C1 segment of cervical spinal cord (tissue), 14 donors: Measurements from ENCODE around the gene HBD.
"Not testable (repeated sequence)": the region's sequence is repeated elsewhere in the genome, so short reads cannot be mapped to it uniquely, and the experiment has no call there.

Source experiments
- DNase-seq, 14 donors: peaks; one replicate each; lab custom pipeline; 2025; lab: John Stamatoyannopoulos, UW

The HBD gene

GRCh38 chr11:5234381-5234834 is at the start of gene HBD:
TSS of gene HBD (minus strand) at chr11:5234483. CDS start at chr11:5234433, 50 bp downstream.
- DNase-seq, result no peak

- DNase-seq, result no peak
Observed at GRCh38 chr11:5283882-5284281, 49.6 kb upstream of the HBD start.

- no peak for DNase-seq
Observed at GRCh38 chr11:5283086-5283485, 48.8 kb upstream of the HBD start.

- no peak for DNase-seq
Observed at GRCh38 chr11:5282628-5283027, 48.3 kb upstream of the HBD start.

- DNase-seq, result no peak
Observed at GRCh38 chr11:5281596-5281995, 47.3 kb upstream of the HBD start.

GRCh38 chr11:5280582-5281102 is 46.4 kb upstream of the HBD start:
- peak in 3 of 14 donors; percentile 5 to 43 (median 17) for DNase-seq

- no peak for DNase-seq
Observed at GRCh38 chr11:5279471-5280090, 45.3 kb upstream of the HBD start.

- DNase-seq, result no peak
Observed at GRCh38 chr11:5277807-5278382, 43.6 kb upstream of the HBD start.

GRCh38 chr11:5276697-5277096 is 42.4 kb upstream of the HBD start:
- DNase-seq, result no peak

- DNase-seq, result no peak
Observed at GRCh38 chr11:5275369-5276110, 41.3 kb upstream of the HBD start.

GRCh38 chr11:5274395-5274794 is 40.1 kb upstream of the HBD start:
- no peak for DNase-seq

- DNase-seq, result no peak
Observed at GRCh38 chr11:5272395-5273017, 38.2 kb upstream of the HBD start.

GRCh38 chr11:5269715-5270147 is 35.4 kb upstream of the HBD start, which contains the start of gene HBE1:
TSS of gene HBE1 (minus strand) at chr11:5269945. CDS start at chr11:5269890, 55 bp downstream.
- no peak for DNase-seq

GRCh38 chr11:5267033-5267563 is 32.8 kb upstream of the HBD start:
- DNase-seq, result no peak

- no peak for DNase-seq
Observed at GRCh38 chr11:5266609-5267008, 32.3 kb upstream of the HBD start.

GRCh38 chr11:5265832-5266231 is 31.5 kb upstream of the HBD start:
- no peak for DNase-seq

GRCh38 chr11:5258543-5259262 is 24.4 kb upstream of the HBD start:
- no peak for DNase-seq

GRCh38 chr11:5257296-5257695 is 23.0 kb upstream of the HBD start:
- no peak for DNase-seq

GRCh38 chr11:5254646-5255413 is 20.5 kb upstream of the HBD start, which contains the start of gene HBG2:
TSS of gene HBG2 (minus strand) at chr11:5254781. CDS start at chr11:5254728, 53 bp downstream.
- DNase-seq, result not testable (repeated sequence)

GRCh38 chr11:5254023-5254422 is 19.7 kb upstream of the HBD start:
- not testable (repeated sequence) for DNase-seq
